ENCODE data around the gene ACACA. TPM values are rescaled to one million over a fixed set of nuclear protein-coding genes. Genes with fewer than 3 reads are reported as not detected.

The ACACA gene
- total RNA-seq, 4 donors from 2014 or later, result 47.9 to 56.2 (median 51.4) TPM

GRCh38 chr17:37440424-37440823 is 33.8 kb upstream of the ACACA start:
- TF ChIP-seq POLR2AphosphoS5 (IDR thresholded peaks at IDR 0.05), result no peak
- Histone ChIP-seq H3K9me3 (no peaks in the 10 kb centered on the region), H3K4me3 (no peak overlapping the region), H3K27me3 (no peaks in the 10 kb centered on the region), H3K27ac (no peak overlapping the region), H3K36me3 (peaks cover 66% of the 10 kb centered on the region), H3K4me1 (no peaks in the 10 kb centered on the region)
- no peak for DNase-seq (ENCODE audit: low spot score in 2 of 2)
- 65% methylated on average over 2 of the region's 2 CpGs for WGBS

DNA sequence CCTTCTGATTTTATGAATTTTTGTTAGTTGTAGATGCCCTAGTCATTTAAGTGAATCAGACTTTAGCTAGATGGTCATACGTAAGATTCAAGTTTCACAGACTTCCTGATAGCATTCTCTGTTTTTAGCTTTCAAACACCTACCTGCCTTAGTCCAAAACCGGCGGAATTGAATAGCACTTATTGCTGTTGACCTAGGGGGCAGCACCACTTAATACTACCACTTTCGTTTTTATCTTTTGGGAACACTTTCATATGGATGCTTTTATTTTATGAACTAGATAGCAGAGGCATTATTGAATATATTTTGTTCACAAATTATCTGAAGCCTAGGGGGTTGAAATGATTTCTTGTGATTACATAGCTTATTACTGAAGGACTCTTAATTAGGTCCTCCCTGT is 31.5 kb upstream of the ACACA start:
- Histone ChIP-seq H3K27ac (no peak overlapping the region), H3K27me3 (no peaks in the 10 kb centered on the region), H3K4me1 (no peaks in the 10 kb centered on the region), H3K4me3 (no peak overlapping the region), H3K36me3 (peaks cover 49% of the 10 kb centered on the region), H3K9me3 (no peaks in the 10 kb centered on the region)
- WGBS, result 72% methylated on average over 4 of the region's 4 CpGs
- TF ChIP-seq POLR2A (IDR thresholded peaks at IDR 0.05), result no peak
- TF ChIP-seq POLR2AphosphoS5 (IDR thresholded peaks at IDR 0.05), result no peak
- TF ChIP-seq EP300 (IDR thresholded peaks at IDR 0.05), result no peak
- DNase-seq (ENCODE audit: low spot score in 2 of 2), result no peak

DNA sequence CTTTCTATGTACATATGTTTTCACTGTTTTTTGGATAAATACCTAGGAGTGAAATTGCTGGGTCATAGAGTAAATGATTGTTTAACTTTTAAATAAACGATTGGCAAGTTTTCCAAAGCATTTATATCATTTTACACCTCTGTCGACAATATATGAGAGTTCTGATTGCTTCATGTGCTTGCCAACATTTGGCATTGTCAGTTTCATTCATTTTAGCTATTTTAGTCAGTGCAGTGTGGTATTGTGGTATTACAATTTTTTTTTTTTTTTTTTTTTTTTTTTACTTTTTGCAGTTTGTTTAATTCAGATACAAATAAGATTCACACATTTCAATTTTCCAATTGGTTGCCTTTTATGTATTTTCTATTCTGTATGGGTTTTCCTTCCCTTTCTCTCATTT is 26.0 kb upstream of the ACACA start:
- DNase-seq (ENCODE audit: low spot score in 2 of 2), result no peak
- Histone ChIP-seq H3K27ac (no peak overlapping the region), H3K4me3 (no peak overlapping the region), H3K4me1 (peaks cover 11% of the 10 kb centered on the region), H3K27me3 (no peaks in the 10 kb centered on the region), H3K36me3 (peaks cover 23% of the 10 kb centered on the region), H3K9me3 (no peaks in the 10 kb centered on the region)
- TF ChIP-seq POLR2A (IDR thresholded peaks at IDR 0.05) (no peak), POLR2AphosphoS5 (IDR thresholded peaks at IDR 0.05) (no peak), EP300 (IDR thresholded peaks at IDR 0.05) (no peak), CTCF (IDR thresholded peaks at IDR 0.05) (no peak)
- 93% methylated on average over 2 of the region's 2 CpGs for WGBS

GRCh38 chr17:37430051-37430627 is 23.5 kb upstream of the ACACA start:
- Histone ChIP-seq H3K36me3 (peaks cover 33% of the 10 kb centered on the region), H3K9me3 (no peaks in the 10 kb centered on the region), H3K4me3 (no peak overlapping the region), H3K4me1 (peaks cover 11% of the 10 kb centered on the region), H3K27ac (peak overlapping the region; percentile 64), H3K27me3 (no peaks in the 10 kb centered on the region)
- DNase-seq (ENCODE audit: low spot score in 2 of 2), result no peak
- no peak for TF ChIP-seq POLR2AphosphoS5 (IDR thresholded peaks at IDR 0.05)
- no peak for TF ChIP-seq CTCF (IDR thresholded peaks at IDR 0.05)
- TF ChIP-seq POLR2A (IDR thresholded peaks at IDR 0.05), result no peak
- no peak for TF ChIP-seq EP300 (IDR thresholded peaks at IDR 0.05)
- 26% methylated on average over 1 of the region's 1 CpG for WGBS

DNA sequence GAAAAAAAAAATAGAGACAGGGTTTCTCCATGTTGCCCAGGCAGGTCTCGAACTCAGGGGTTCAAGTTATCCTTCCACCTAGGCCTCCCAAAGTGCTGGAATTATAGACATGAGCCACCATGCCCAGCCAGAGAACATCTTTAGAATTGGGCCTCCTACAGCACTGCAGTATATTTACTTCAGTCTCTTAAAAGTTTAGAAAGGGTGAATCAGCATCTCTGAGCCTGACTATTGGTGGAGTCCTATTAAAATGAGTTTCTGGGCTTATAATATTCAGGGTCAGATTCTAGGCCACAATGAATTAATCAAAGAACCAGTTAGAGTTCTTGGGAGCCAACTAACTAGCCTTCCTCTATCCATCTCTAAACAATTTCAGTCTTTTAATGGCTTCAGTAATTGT is 22.8 kb upstream of the ACACA start:
- H3K36me3 ChIP-seq, result peaks cover 39% of the 10 kb centered on the region
- H3K9me3 ChIP-seq, result no peaks in the 10 kb centered on the region
- no peaks in the 10 kb centered on the region for H3K27me3 ChIP-seq
- WGBS, result 94% methylated on average over 1 of the region's 1 CpG
- DNase-seq (ENCODE audit: low spot score in 2 of 2), result no peak
- TF ChIP-seq POLR2AphosphoS5 (IDR thresholded peaks at IDR 0.05) (no peak), POLR2A (IDR thresholded peaks at IDR 0.05) (no peak), EP300 (IDR thresholded peaks at IDR 0.05) (no peak), CTCF (IDR thresholded peaks at IDR 0.05) (no peak)
- peaks cover 11% of the 10 kb centered on the region for H3K4me1 ChIP-seq
- H3K27ac ChIP-seq, result peak overlapping the region; percentile 64
- no peak overlapping the region for H3K4me3 ChIP-seq

GRCh38 chr17:37429039-37429438 is 22.4 kb upstream of the ACACA start:
- Histone ChIP-seq H3K4me1 (peaks cover 11% of the 10 kb centered on the region), H3K27me3 (no peaks in the 10 kb centered on the region), H3K9me3 (no peaks in the 10 kb centered on the region), H3K4me3 (no peak overlapping the region), H3K27ac (no peak overlapping the region), H3K36me3 (peaks cover 43% of the 10 kb centered on the region)
- WGBS, result 99% methylated on average over 3 of the region's 3 CpGs
- TF ChIP-seq EP300 (IDR thresholded peaks at IDR 0.05), result no peak
- TF ChIP-seq CTCF (IDR thresholded peaks at IDR 0.05), result no peak
- no peak for TF ChIP-seq POLR2AphosphoS5 (IDR thresholded peaks at IDR 0.05)
- no peak for TF ChIP-seq POLR2A (IDR thresholded peaks at IDR 0.05)
- no peak for DNase-seq (ENCODE audit: low spot score in 2 of 2)

Measured in suprapubic skin (tissue), 4 donors.